Measurements from ENCODE around the gene SH3BGRL2. TPM values are rescaled to one million over a fixed set of nuclear protein-coding genes. Genes with fewer than 3 reads are reported as not detected.

The SH3BGRL2 gene
- total and polyA plus RNA-seq, 2 of the 8 experiments (the other 6 are each of a cell fraction or from before 2014, with no cell fraction given): 6.0 to 20.3 TPM

DNA sequence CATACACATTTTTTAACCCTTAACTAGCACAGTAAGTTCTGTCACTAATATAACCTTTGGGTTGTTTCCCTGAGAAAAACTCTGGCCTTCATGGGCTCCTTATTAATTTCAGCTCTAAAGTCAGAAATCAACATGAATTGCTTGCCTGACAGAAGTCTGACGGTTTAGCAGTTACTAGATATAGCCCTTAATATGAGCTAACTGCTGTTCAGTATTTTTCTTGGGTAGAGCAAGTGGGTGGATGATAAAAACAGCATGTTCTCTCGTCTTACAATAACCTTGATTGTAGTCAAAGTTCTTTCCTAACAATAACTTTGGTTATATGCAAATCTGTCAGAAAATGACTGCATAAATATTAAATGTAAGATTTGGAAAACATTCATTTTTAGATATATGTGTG is 81.0 kb downstream of the SH3BGRL2 start:
- Histone ChIP-seq H2BK5ac (ENCODE audit: low read depth, low read length) (no peak overlapping the region), H3K36me3 (ENCODE audit: control insufficient read depth in 2 of 4, insufficient read depth in 4 of 4, low read length in 3 of 4) (no peaks in the 10 kb centered on the region), H3K27me3 (replicated peaks in 1 of 4; ENCODE audit: control insufficient read depth in 3 of 4, extremely low read depth in 1 of 4, insufficient read depth in 3 of 4, low read length in 3 of 4) (no peaks in the 10 kb centered on the region), H3K14ac (ENCODE audit: insufficient read length) (no peak overlapping the region), H2BK120ac (replicated peaks; ENCODE audit: low read depth, low read length) (no peak overlapping the region), H3K79me1 (ENCODE audit: low read depth, low read length) (no peaks in the 10 kb centered on the region), H4K8ac (ENCODE audit: extremely low read depth, insufficient read depth, low read length) (no peak overlapping the region), H3K9me3 (ENCODE audit: insufficient read depth in 2 of 2, low read depth in 1 of 2, low read length in 1 of 2) (no peaks in the 10 kb centered on the region), H3K79me2 (ENCODE audit: control insufficient read depth in 1 of 2, insufficient read depth in 2 of 2, low read length in 2 of 2) (no peaks in the 10 kb centered on the region), H3K4me2 (ENCODE audit: insufficient read depth in 1 of 2, low read depth in 2 of 2, low read length in 2 of 2) (no peak overlapping the region), H2AFZ (ENCODE audit: low read length) (no peak overlapping the region), H3K23me2 (ENCODE audit: low read depth, low read length) (no peaks in the 10 kb centered on the region), H3K4me3 (ENCODE audit: extremely low read depth in 1 of 4, insufficient read depth in 2 of 4, low read depth in 3 of 4, low read length in 4 of 4) (no peak overlapping the region), H2BK20ac (ENCODE audit: low read length) (no peak overlapping the region), H4K91ac (replicated peaks; ENCODE audit: insufficient read length, low read length) (no peak overlapping the region), H2AK5ac (ENCODE audit: low read depth, low read length) (no peak overlapping the region), H3K18ac (ENCODE audit: extremely low read depth, low read length) (no peak overlapping the region), H4K5ac (ENCODE audit: insufficient read length, low read depth, low read length) (no peak overlapping the region), H3K4me1 (replicated peaks in 1 of 4; ENCODE audit: control insufficient read depth in 3 of 4, insufficient read depth in 4 of 4, low read length in 3 of 4) (peaks cover 5 to 15% (median 9%) of the 10 kb centered on the region in 4 experiments), H2BK15ac (ENCODE audit: low read length) (no peak overlapping the region), H4K20me1 (replicated peaks in 1 of 2; ENCODE audit: control insufficient read depth in 1 of 2, insufficient read depth in 2 of 2, low read length in 2 of 2) (no peaks in the 10 kb centered on the region), H3K4ac (replicated peaks; ENCODE audit: insufficient read length, low read depth, low read length) (no peak overlapping the region), H3K27ac (ENCODE audit: low read depth, low read length) (no peak overlapping the region), H3K56ac (replicated peaks; ENCODE audit: insufficient read length, low read depth, low read length) (no peak overlapping the region), H3K9ac (replicated peaks in 1 of 4; ENCODE audit: extremely low read depth in 1 of 4, low read depth in 3 of 4, low read length in 3 of 4) (no peak overlapping the region), H2BK12ac (ENCODE audit: low read depth, low read length) (no peak overlapping the region), H3K23ac (ENCODE audit: insufficient read length) (no peak overlapping the region)
- ChIA-PET CTCF (ENCODE audit: partially characterized antibody) (interaction anchor here (1.0 to 5.3 kb wide), 3 partner anchors 17 to 281 kb away, joined by 3 to 27 read pairs (median 5); no protein-coding TSS in a partner anchor), POLR2A (ENCODE audit: partially characterized antibody) (no interaction called here)
- no peak for FAIRE-seq
- 96% methylated on average over 2 of the region's 2 CpGs; no CpG with 5 or more reads in 1 of the 2 experiments for WGBS, 2 experiments (ENCODE audit: extremely low coverage in 1 of 2, insufficient coverage in 1 of 2, insufficient read length in 1 of 2, insufficient replicate concordance in 2 of 2, low coverage in 1 of 2, low lambda C conversion rate in 2 of 2, missing lambda C conversion rate in 1 of 2)
- no peak for DNase-seq (ENCODE audit: low read depth in 1 of 2, low spot score in 2 of 2)
- TF ChIP-seq SIRT6 (IDR thresholded peaks at IDR 0.05; ENCODE audit: low read length) (no peak), SUZ12 (IDR thresholded peaks at IDR 0.05; ENCODE audit: low read length) (no peak), MAFK (IDR thresholded peaks at IDR 0.05; ENCODE audit: low read depth, low read length) (no peak), RNF2 (IDR thresholded peaks at IDR 0.05; ENCODE audit: borderline replicate concordance, low read depth, low read length, missing control alignments, poor library complexity, severe bottlenecking) (no peak), TBP (IDR thresholded peaks at IDR 0.05; ENCODE audit: low read depth, low read length) (no peak), POLR2A (IDR thresholded peaks at IDR 0.05; ENCODE audit: control extremely low read depth in 1 of 2, low read depth in 2 of 2, low read length in 2 of 2) (no peak), CHD2 (IDR thresholded peaks at IDR 0.05; ENCODE audit: low read length) (no peak), ZNF274 (IDR thresholded peaks at IDR 0.05; ENCODE audit: borderline replicate concordance, extremely low read depth, low read length) (no peak), HDAC2 (IDR thresholded peaks at IDR 0.05; ENCODE audit: borderline replicate concordance in 1 of 2, low read depth in 2 of 2, low read length in 2 of 2) (no peak), GABPA (IDR thresholded peaks at IDR 0.05; ENCODE audit: borderline replicate concordance, insufficient read depth, low read length) (no peak), KDM4A (IDR thresholded peaks at IDR 0.05; ENCODE audit: low read depth, low read length, severe bottlenecking) (no peak)
- TF ChIP-seq, protein P1, sequence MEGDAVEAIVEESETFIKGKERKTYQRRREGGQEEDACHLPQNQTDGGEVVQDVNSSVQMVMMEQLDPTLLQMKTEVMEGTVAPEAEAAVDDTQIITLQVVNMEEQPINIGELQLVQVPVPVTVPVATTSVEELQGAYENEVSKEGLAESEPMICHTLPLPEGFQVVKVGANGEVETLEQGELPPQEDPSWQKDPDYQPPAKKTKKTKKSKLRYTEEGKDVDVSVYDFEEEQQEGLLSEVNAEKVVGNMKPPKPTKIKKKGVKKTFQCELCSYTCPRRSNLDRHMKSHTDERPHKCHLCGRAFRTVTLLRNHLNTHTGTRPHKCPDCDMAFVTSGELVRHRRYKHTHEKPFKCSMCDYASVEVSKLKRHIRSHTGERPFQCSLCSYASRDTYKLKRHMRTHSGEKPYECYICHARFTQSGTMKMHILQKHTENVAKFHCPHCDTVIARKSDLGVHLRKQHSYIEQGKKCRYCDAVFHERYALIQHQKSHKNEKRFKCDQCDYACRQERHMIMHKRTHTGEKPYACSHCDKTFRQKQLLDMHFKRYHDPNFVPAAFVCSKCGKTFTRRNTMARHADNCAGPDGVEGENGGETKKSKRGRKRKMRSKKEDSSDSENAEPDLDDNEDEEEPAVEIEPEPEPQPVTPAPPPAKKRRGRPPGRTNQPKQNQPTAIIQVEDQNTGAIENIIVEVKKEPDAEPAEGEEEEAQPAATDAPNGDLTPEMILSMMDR (IDR thresholded peaks at IDR 0.05; ENCODE audit: control extremely low read depth in 1 of 3, insufficient read depth in 1 of 3, low read depth in 1 of 3, low read length in 3 of 3): no peak

Data from H1 (cell line).